BJ (cell line): ENCODE measurements around the gene PIRT. TPM values are rescaled to one million over a fixed set of nuclear protein-coding genes. Genes with fewer than 3 reads are reported as not detected.

Experiments used
- CTCF ChIA-PET: fragments of 350-600 bp; formaldehyde crosslinking; extraction: SDS; loops from one replicate; lab custom pipeline; 2021; ENCODE audit warnings: antibody characterized with exemption, inconsistent platforms; lab: Yijun Ruan, JAX
- POLR2A ChIA-PET: fragments of 300-600 bp; sonication (Branson Sonifier 250); formaldehyde crosslinking; extraction: SDS; loops from one replicate; lab custom pipeline; 2021; ENCODE audit warnings: antibody characterized with exemption; lab: Charles Lee
- DNase-seq: peaks from one replicate; pipeline ENCODE4 v3.0.0-alpha.2; 2011; ENCODE audit warnings: low read depth
- H3K27me3 ChIP-seq: 2 replicates; pipeline ENCODE4 v1.6.0; 2011; ENCODE audit warnings: low read length; ENCODE audit not compliant: control insufficient read depth, insufficient read depth
- H3K36me3 ChIP-seq: 2 replicates; pipeline ENCODE4 v1.5.1; 2011; ENCODE audit warnings: low read length; ENCODE audit not compliant: control insufficient read depth, insufficient read depth
- H3K4me3 ChIP-seq: 2 replicates; pipeline ENCODE4 v1.5.1; 2011; ENCODE audit warnings: low read depth, mild to moderate bottlenecking, control low read depth, low read length
- polyA plus RNA-seq: library from polyadenylated mRNA; depleted of rRNA; stranded (reverse); fragments of >200 nt; gene quantifications from 2 replicates; pipeline ENCODE4 v1.2.3, GENCODE V29; 2011
- TF ChIP-seq, protein P1 (sequence below): IDR thresholded peaks from 2 replicates; pipeline ENCODE4 v1.5.1; 2011; ENCODE audit warnings: low read depth, mild to moderate bottlenecking, control low read depth, inconsistent platforms, low read length, moderate library complexity; ENCODE audit not compliant: insufficient read depth

PIRT gene
- polyA plus RNA-seq, 1 experiment = not detected

DNA sequence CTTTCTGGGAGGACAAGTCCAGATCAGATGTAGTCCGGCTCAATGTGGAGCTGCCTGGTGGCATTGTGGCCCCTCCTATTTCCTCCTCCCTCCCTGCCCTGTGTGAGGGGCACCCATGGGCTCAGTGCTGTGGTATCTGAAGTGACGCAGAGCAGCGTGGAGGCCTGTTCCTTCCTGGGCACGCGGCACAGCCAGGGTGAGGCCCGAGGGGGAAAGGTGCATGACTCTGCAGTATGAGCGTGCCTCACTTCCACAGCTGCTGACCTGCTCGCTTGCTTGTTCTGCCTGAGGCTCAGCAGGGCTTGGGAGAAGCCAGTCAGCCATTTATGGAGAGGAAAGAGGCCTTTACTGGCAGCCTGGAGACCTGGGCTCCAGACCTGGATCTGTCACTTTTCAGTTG is 45.7 kb downstream of the PIRT start:
- DNase-seq = no peak
- POLR2A ChIA-PET = no interaction called here
- TF ChIP-seq, protein P1, sequence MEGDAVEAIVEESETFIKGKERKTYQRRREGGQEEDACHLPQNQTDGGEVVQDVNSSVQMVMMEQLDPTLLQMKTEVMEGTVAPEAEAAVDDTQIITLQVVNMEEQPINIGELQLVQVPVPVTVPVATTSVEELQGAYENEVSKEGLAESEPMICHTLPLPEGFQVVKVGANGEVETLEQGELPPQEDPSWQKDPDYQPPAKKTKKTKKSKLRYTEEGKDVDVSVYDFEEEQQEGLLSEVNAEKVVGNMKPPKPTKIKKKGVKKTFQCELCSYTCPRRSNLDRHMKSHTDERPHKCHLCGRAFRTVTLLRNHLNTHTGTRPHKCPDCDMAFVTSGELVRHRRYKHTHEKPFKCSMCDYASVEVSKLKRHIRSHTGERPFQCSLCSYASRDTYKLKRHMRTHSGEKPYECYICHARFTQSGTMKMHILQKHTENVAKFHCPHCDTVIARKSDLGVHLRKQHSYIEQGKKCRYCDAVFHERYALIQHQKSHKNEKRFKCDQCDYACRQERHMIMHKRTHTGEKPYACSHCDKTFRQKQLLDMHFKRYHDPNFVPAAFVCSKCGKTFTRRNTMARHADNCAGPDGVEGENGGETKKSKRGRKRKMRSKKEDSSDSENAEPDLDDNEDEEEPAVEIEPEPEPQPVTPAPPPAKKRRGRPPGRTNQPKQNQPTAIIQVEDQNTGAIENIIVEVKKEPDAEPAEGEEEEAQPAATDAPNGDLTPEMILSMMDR = no peak
- Histone ChIP-seq H3K27me3 (no peaks in the 10 kb centered on the region), H3K4me3 (no peak overlapping the region), H3K36me3 (no peaks in the 10 kb centered on the region)
- CTCF ChIA-PET = no interaction called here

DNA sequence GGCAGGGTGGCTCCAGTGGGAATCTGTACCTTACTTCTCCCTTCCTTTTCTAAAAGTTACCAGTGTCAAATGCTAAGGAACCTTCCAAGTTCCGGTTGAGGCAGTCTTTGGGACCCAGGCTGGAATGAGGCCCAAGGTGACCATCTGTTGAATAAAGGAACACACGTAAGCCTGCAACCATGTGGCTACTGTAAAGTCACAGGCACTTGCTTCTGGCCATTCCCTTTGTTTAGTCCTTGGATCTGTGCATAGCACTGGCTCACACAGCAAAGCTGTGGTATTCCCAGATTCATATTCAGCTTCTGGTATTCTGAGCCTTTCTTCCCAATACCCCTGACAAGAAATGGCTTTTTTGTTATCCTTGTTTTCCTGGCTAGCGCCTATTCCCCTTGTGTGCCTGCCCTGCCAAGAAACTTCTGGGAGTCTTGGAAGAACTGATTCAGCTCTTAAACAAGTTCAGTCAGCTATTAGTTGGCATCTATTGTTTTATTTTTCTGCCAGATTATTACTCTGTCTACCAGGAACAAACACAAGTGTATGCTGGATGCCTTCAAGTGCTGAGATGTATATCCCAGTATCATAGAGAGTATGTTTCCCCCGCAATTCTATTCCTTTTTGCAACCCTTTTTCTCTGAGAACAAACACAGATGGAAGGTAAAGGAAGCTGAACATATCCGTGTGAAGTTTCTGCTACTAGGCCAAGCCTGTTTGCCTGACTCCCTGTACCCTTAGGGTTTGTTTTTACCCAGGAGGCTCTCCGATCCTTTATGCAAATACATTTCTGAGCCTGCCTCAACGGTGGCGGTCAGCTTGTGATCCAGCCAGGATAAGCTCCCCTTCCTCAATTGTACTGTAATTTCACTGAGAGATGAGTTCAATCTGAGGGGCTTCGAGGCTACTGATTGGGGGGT is 47.1 kb downstream of the PIRT start:
- CTCF ChIA-PET = interaction anchor here (1.4 kb wide), 1 partner anchor 54 kb away, joined by 5 read pairs; no protein-coding TSS in a partner anchor
- no peaks in the 10 kb centered on the region for H3K36me3 ChIP-seq
- POLR2A ChIA-PET = interaction anchor here (0.7 kb wide), 1 partner anchor 48 kb away, joined by 3 read pairs; no protein-coding TSS in a partner anchor
- no peak for DNase-seq
- no peak overlapping the region for H3K4me3 ChIP-seq
- TF ChIP-seq, protein P1 = no peak
- no peaks in the 10 kb centered on the region for H3K27me3 ChIP-seq

DNA sequence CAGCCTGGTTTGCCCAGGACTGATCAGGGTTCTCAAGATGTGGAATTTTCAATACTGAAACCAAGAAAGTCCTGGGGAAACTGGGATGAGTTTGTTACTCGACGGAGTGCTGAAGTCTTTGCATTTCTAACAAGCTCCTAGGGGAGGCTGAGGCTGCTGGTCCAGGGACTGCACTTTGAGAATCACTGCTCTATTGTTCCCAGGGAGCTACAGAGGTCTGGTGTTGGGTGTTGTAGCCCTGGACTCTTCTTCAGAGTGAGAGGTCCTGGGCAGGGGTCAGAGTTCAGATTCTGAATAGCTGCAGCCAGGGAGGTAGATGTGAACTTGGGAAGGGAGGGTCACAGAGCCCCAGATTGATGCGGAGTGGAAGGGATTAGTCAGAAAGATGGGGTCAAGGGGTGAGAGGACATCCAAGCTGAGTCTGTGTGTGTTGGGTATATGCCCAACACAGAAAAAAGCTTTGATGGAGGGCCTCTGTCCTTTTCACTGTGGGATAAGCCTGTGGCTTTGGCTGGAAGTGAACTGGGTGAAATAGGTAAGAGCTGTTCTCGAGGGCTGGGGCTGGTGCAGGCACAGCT is 48.1 kb downstream of the PIRT start:
- H3K27me3 ChIP-seq = no peaks in the 10 kb centered on the region
- H3K36me3 ChIP-seq = no peaks in the 10 kb centered on the region
- H3K4me3 ChIP-seq = no peak overlapping the region
- TF ChIP-seq, protein P1 = no peak
- CTCF ChIA-PET = interaction anchor here (0.6 to 1.4 kb wide), 2 partner anchors 157 to 172 kb away, joined by 3 read pairs; no protein-coding TSS in a partner anchor
- DNase-seq = no peak
- POLR2A ChIA-PET = no interaction called here

DNA sequence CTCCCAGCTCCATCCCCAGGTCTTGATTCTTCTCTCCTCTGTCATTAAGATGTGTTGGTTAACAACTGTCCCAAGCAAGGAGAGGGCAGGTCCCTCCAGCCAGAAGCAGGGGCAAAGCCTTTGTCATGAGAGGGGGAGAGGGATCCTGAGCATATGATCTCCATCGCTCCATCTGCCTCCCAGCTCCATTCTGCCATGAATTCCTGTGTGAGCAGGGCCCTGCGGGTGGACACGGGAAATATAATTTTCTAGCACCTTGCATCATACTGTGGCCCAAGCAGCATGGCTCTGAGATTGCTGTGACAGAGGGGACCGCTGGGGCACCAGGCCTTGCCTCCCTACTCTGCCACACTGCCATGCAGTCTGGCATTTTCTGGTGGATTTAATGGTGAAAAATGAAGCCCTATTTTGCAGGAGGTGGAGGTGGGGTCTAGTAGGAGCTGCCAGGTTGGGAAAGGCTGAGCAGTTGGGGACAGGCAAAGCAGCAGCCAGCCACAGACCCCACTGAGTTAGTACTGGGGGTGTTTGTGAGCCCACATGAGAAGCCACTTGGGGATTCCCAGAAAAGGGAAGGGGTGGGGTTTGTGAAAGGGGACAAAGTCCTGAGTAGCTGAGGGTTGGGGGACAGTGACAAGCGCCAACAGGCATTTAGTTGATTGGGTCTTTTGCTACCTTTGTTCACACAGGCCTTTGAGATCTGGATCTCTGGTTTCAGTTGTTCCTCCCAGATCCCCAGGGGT is 50.4 kb downstream of the PIRT start:
- ChIA-PET CTCF (no interaction called here), POLR2A (no interaction called here)
- DNase-seq = no peak
- TF ChIP-seq, protein P1 = no peak
- Histone ChIP-seq H3K27me3 (no peaks in the 10 kb centered on the region), H3K36me3 (no peaks in the 10 kb centered on the region), H3K4me3 (no peak overlapping the region)

DNA sequence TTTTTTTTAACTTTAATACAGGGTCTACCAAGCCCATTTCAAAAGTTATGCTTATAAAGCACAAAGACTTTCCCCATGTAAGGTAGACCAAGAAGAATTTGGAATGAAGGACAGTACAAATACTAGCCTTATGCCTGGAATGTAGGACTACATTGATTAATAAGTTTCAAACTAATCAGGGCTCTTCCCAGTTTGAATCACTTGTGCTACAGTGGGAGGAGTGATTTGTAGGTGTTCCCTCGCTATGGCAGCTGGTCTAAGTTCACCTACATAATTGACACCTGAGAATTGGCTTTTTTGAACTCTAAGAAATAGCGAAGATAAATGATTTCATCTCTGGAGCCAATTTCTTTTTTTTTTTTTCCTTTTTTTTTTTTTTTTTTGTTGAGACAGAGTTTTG is 52.6 kb downstream of the PIRT start:
- H3K27me3 ChIP-seq = no peaks in the 10 kb centered on the region
- no peaks in the 10 kb centered on the region for H3K36me3 ChIP-seq
- TF ChIP-seq, protein P1 = no peak
- POLR2A ChIA-PET = no interaction called here
- no peak overlapping the region for H3K4me3 ChIP-seq
- DNase-seq = no peak
- CTCF ChIA-PET = no interaction called here
